Measurements from ENCODE around the gene IPO8. TPM values are rescaled to one million over a fixed set of nuclear protein-coding genes. Genes with fewer than 3 reads are reported as not detected.
"Not testable (repeated sequence)": the region's sequence is repeated elsewhere in the genome, so short reads cannot be mapped to it uniquely, and the experiment has no call there.

Gene IPO8
- total RNA-seq, 1 donor from 2014 or later = 41.4 TPM

DNA sequence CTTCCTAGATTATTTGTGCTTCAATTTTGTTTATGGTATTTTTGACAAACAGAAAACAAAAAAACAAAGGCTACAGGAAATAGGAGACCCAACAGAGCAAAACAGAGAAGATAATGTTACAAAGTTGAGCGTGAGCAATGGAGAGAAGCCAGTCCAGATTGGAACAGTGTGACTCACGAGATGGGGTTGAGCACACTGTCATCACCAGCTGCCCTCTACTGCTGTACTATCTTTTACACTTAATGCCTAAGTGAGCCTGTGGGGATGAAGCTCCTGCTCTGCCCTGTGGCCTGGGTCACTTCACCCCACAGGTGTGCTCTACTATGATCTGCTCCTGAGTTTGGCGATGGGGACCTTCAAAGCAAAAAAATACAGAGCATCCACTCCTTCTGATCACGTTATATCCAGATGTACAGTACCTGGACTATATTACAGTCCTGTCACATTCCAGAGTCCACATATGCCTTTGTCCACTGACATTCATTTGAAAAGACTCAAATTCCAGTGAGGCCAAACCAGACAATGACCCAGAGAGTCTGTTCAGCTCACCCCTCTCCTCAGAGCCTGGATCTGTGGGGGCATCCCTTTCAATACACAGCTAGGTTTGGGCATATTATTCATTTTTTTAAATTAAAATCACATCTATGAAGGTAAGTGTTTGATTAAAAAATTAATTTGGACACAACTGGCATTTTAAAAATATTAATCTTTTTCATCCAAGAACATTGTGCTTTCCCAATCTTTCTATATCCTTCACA lies 4.4 kb downstream of the IPO8 start:
- DNase-seq (ENCODE audit: low spot score) = no peak

GRCh38 chr12:30687265-30687986 lies 8.2 kb downstream of the IPO8 start:
- no peak for DNase-seq (ENCODE audit: low spot score)

- no peak for DNase-seq (ENCODE audit: low spot score)
These were observed 16.4 kb downstream of the IPO8 start for GRCh38 chr12:30679241-30679640.

DNA sequence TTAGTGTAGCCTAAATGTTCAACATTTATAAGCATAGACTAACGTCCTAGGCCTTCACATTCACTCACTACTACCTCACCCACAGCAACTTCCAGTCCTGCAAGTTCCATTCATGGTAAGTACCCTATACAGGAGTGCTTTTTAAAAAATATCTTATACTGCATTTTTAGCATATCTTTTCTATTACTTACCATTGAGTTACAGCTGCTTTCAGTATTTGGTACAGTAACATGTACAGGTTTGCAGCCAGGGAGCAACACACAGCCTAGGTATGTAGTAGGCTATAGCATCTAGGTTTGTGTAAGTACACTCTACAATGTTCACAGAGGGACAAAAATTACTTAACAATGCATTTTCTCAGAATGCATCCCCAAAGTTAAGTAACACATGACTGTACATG lies 17.4 kb downstream of the IPO8 start:
- no peak for DNase-seq (ENCODE audit: low spot score)

DNA sequence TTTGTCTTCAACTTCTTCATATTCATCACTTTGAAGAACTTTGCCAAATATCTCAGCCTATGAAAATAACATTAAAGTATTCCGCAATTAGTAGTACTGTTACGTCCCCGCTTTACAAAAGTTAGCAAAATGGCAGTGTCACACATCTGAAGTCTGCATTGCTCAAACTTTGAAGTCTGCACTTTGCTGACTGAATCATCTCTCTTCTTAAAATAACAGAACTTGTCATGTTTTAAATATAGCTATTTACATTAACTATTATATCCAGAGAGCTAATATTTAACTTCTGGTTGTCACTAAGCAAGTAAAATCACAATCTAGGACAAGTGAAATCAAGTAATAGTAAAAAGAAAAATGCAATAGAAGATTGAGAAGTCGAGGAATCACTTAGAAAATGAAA lies 34.5 kb downstream of the IPO8 start:
- no peak for DNase-seq (ENCODE audit: low spot score)

- DNase-seq (ENCODE audit: low spot score) = no peak
These were observed 43.5 kb downstream of the IPO8 start for GRCh38 chr12:30652034-30652696.

GRCh38 chr12:30646821-30647220 lies 48.8 kb downstream of the IPO8 start:
- no peak for DNase-seq (ENCODE audit: low spot score)

GRCh38 chr12:30643366-30643765 lies 52.3 kb downstream of the IPO8 start:
- no peak for DNase-seq (ENCODE audit: low spot score)

DNA sequence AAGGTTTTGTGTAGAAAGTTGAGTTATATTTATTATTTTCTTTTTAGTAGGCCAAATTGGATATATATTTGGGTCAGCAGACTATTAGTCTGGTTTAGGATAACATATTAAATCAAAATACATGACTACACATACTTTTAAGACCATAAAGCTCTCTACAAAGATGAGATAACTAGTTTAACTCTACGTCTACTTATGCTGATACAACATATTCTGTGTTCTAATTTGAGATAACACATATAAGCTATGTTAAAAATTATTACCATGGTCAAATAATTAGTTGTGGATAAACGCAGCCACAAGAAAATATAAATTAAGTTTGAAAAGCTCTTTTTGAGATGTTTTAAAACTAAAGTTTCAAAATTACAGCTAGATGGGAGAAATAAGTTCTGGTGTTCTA lies 55.3 kb downstream of the IPO8 start:
- DNase-seq (ENCODE audit: low spot score) = no peak

DNA sequence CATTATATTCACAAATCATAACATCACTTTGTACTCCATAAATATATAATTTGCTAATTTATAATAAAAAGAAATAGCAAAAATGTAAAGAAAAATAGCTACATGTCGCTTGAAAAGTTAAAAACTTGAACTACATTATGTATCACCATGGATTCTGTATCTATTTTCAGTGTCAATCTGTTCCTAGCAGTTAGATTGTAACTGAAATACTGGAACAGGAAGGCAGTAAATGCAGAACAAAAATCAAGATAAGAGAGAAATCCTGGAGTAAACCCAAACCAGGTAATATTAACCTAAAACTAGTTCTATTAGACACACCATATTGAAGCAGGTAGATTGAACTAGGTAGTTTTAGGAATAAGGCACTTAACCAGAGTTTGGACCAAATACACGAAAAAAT lies 60.3 kb downstream of the IPO8 start:
- no peak for DNase-seq (ENCODE audit: low spot score)

DNA sequence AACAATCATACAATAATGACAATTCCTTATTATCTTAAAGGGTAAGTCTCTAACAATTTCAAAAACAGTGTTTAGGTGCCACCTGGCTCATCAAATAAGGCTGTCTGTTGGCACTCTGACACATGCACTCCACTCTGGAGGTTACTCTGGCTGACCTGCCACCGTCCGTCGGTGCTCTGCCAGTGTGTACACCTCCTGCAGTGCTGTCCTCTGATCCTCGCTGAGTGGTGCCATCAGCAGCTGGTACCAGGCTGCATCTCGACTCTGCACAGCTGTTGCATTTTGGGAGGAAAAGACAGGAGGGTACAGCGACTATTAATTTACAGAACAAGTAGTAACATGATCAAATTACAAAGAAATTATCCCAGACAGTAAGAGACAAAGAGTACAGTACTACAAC lies 63.9 kb downstream of the IPO8 start:
- no peak for DNase-seq (ENCODE audit: low spot score)

- no peak for DNase-seq (ENCODE audit: low spot score)
These were observed 64.7 kb downstream of the IPO8 start for GRCh38 chr12:30630979-30631285.

- DNase-seq (ENCODE audit: low spot score) = no peak
These were observed 65.3 kb downstream of the IPO8 start for GRCh38 chr12:30630076-30630978.

GRCh38 chr12:30626847-30627246 lies 68.8 kb downstream of the IPO8 start:
- DNase-seq (ENCODE audit: low spot score) = no peak

GRCh38 chr12:30624009-30624408 lies 71.7 kb downstream of the IPO8 start:
- DNase-seq (ENCODE audit: low spot score) = no peak

DNA sequence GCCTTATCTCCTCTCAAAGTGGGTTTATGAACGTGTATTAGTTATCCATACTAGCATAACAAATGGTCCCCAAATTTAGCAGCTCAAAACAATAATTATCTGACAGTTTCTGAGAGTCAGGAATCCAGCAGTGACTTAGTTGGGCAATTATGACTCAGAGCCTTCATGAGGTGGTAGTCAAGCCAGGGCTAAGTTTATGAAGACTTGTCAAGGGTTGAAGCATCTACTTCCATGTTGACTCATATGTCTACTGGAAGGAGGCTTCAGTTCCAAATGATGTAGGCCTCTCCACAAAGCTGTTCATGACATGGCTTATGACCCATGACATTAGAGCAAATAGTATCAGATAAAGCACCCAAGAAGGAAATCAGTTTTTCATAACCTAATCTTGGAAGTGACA lies 73.2 kb downstream of the IPO8 start:
- no peak for DNase-seq (ENCODE audit: low spot score)

- DNase-seq (ENCODE audit: low spot score) = not testable (repeated sequence)
These were observed 73.9 kb downstream of the IPO8 start for GRCh38 chr12:30621663-30622241.

GRCh38 chr12:30617346-30618016 lies 78.2 kb downstream of the IPO8 start:
- no peak for DNase-seq (ENCODE audit: low spot score)

DNA sequence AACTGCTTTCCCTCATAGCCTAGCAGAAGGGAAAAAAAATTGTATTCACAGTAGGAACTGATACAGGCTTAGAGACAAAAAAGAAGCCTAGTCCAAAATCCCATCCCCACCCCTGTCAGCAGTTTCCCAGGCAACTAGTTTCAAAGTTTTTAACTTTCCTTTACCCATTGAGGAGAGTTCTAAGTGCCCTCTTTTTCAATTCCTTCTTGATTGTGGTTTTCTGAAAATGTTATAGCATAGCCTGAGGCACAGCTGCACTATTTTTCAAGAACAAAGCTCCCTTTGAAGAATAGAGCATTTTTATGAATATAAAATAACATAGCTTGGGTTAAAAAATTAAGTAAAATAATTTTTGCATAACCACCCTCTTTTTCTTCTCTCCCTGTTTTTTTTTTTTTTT lies 81.6 kb downstream of the IPO8 start:
- DNase-seq (ENCODE audit: low spot score) = no peak

DNA sequence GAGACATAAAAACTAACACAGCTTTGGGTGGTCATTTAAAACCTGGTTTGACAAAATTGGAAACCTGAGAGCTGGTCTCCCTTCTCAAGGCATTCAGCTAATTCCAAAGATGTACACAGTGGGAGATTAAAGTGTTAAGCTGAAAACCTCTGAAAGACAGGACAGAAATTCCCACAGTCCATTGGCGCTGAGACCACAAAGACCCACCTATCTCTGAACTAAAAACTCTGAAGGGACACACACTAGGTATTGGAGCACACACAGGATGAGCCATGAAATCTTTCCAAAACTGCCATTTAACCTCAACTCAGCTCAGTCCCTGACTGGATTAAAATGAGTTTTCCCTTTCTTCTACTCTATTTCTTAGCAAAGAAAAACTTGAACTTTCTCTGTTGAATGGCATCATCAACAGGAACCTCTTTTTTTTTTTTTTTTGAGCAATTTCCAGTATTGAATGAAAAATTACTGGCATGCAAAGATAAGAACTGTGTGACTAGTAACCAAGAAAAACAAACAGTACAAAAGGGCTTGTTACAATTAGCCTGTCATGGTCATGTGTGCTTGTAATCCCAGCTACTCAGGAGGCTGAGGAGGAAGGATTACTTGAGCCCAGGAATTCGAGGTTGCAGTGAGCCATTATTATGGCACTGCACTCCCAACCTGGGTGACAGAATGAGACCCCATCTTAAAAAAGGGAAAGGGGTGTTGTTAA lies 82.4 kb downstream of the IPO8 start:
- no peak for DNase-seq (ENCODE audit: low spot score)
